ENCODE data around the gene ZCCHC10.

DNA sequence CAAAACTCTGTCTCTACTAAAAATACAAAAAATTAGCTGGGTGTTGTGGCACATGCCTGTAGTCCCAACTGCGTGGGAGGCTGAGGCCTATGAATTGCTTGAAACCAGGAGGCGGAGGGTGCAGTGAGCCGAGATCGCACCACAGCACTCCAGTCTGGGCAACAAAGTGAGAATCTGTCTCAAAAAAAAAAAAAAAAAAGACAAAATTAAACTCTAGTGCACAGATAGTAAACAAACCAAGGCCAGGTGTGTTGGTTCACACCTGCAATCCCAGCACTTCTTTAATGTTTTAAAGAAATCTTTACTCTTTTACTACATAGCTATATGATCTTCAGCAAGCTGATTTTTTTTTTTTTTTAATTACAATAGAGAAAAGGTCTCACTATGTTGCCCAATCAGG lies 8.4 kb downstream of the ZCCHC10 start:
- TF ChIP-seq POLR2A (IDR thresholded peaks at IDR 0.05), result no peak
- no peak for TF ChIP-seq POLR2AphosphoS5 (IDR thresholded peaks at IDR 0.05)
